Caki2 (cell line): ENCODE results near the gene AVPR1B. TPM values are rescaled to one million over a fixed set of nuclear protein-coding genes. Genes with fewer than 3 reads are reported as not detected.
A peak's percentile ranks its signal among the peaks of the same experiment; 100 is the strongest.

ENCODE experiments used
- DNase-seq: peaks from one replicate; pipeline ENCODE4 v3.0.0-alpha.2; 2015; ENCODE audit warnings: low read depth
- in situ Hi-C: cut with HindIII; loops from 2 replicates; pipeline ENCODE4 v1.10.0; 2016; ENCODE audit warnings: low sequenced_read_pairs, low pct_unique_long_range_greater_than_20kb, mixed read lengths
- total RNA-seq: library from RNA; depleted of rRNA; stranded (reverse); fragments of >200 nt; shearing (Covaris generic); gene quantifications from 2 replicates; pipeline ENCODE4 v1.2.3, GENCODE V29; 2014; ENCODE audit warnings: low replicate concordance

The AVPR1B gene
- total RNA-seq, 1 experiment from 2014 or later = not detected

- in situ Hi-C loops = no loop called here
- DNase-seq = no peak
Observed at GRCh38 chr1:206097381-206097780, 19.8 kb downstream of the AVPR1B start.

- in situ Hi-C loops = no loop called here
Observed at GRCh38 chr1:206094024-206094423, 23.2 kb downstream of the AVPR1B start.

GRCh38 chr1:206089341-206089740, 27.8 kb downstream of the AVPR1B start:
- in situ Hi-C loops = no loop called here
- DNase-seq = no peak

More at GRCh38 chr1:206094024-206094423, 23.2 kb downstream of the AVPR1B start:
- no peak for DNase-seq

GRCh38 chr1:206087091-206087490, 30.1 kb downstream of the AVPR1B start:
- in situ Hi-C loops = no loop called here
- no peak for DNase-seq

DNA sequence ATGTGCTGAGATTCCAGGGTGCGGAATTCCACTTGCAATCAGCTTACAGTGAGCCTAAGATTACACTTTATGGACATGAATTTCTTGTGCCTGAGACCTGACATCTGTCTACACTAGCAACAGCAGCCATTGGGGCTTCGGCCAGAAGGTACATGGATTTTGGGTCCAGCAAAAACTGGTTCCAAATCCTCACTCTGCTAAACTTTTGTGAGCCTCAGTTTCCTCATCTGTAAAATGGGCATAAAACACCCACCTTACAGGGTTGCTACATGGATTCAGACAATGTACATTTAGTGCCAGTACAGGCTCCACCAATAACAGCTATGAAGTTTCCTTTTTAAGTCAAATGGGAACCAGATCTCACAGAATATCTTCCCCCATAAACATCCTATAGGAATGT, 33.4 kb downstream of the AVPR1B start:
- in situ Hi-C loops = no loop called here
- DNase-seq = no peak

DNA sequence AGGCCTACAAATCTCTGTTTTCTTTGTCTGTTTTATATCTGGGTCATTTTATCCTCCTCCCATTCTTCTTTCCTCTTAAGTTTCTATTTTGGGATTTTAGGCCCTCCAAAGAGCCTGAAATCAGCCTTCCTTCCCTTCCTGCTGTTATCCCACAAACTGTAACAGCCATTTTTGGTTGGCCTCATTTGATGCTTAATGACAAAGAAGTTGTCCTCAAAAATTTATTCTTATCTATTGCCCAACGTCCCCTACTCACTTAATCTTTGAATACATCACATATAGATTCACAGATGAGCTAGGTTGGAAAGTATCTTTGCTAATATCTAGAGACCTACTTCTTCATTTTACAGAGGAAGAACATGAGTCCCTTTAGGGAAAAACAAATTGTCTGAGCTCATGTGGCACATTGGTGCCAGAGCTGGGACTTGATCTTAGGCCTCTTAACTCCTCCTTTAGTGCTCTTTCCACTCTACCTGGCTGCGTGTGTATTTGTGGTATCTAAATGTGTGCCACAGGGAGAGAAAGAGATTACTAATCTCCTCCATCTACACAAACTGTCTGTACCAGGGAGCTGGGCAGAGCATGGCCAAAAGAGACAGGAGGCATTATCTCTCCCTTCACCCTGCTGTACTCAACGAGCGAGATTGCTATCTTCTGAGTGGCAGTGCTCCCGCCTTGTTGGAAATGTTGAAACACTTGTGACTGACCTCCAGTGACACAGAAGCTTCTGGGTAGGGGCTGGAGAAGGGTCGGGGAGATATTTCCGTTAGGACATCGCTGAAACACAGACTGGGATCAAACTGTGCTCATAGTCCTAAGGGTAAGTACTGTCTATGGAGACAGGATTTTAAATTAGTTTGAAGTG, 34.1 kb downstream of the AVPR1B start:
- DNase-seq = no peak
- in situ Hi-C loops = no loop called here

GRCh38 chr1:206081856-206082255, 35.3 kb downstream of the AVPR1B start:
- in situ Hi-C loops = no loop called here
- DNase-seq = no peak

DNA sequence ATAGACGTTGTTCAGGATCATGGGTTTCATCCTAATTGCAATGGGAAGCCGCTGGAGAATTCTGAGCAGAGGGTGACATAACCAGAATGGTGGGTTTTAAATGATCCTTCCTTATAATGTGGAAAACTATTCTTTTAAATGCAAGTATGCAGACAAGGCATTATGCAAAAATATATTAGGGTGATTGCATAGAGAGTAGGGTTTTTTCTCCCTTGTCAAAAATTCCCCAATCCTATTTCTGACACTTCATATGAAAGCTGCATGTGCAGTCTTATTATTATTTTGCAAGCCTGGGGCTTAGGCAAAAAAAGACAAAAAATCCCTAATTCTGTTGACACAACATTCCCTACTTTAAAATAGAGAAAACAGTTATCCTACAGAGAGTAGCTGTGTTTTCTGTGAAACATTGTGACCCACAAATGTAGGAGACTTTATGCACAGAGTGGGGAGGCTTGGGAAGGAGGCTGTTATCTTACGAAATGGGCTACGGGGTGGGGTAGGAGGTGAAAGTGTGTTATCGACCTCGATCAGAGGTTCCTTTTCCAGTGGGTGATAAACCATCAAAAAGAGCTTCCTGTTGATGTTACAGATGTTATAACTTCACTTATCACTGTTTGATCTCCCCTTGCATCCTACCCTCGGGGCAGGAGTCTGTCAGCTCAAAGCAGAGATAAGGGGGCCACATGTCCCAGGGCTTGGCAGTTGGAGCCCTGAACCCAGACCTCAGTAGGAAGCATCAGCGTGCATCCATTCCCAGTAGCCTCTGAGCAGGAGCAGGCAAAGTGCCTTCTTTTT, 37.0 kb downstream of the AVPR1B start:
- DNase-seq = no peak
- in situ Hi-C loops = no loop called here

DNA sequence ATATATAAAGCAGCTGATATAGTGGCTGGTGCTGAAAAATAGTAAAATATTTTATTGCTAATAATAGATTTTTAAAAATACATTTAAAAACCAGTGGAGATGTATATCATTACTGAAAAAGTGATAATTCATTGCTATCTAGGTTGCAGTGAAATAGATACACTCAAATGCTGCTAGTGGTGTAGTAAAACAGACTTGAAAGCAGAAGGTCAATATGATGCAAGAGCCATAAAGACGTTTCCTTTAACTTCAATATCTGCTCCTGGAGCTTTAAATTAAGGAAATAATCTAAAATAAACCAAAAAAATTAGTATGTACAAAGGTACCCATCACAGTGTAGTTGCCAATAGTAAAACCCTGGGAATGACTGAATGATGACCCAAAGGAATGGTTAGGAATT, 38.1 kb downstream of the AVPR1B start:
- in situ Hi-C loops = no loop called here
- no peak for DNase-seq

GRCh38 chr1:206075786-206076755, 41.1 kb downstream of the AVPR1B start:
- in situ Hi-C loops = no loop called here
- peak; percentile 58 for DNase-seq

DNA sequence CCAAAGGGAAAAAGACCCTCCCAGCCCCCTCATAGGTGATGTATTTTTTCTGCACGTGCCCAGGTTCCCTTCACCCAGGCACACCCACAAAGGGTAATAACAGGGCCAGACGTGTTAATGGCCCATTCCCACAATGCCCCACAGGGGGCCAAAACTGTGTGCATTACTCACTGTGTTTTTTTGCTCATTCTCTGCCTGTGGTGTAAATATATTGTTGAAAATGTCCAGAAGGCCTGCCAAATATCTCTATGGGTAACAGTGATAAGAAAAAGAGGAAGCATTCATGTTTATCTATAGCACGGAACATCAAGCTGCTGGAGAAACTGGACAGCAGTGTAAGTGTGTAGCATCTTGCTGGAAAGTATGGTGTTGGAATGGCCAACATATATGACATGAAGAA, 42.3 kb downstream of the AVPR1B start:
- in situ Hi-C loops = no loop called here
- DNase-seq = no peak

- in situ Hi-C loops = no loop called here
- DNase-seq = no peak
Observed at GRCh38 chr1:206070627-206071304, 46.4 kb downstream of the AVPR1B start.

GRCh38 chr1:206068314-206068713, 48.9 kb downstream of the AVPR1B start:
- no peak for DNase-seq
- in situ Hi-C loops = no loop called here

GRCh38 chr1:206067486-206068227, 49.5 kb downstream of the AVPR1B start:
- in situ Hi-C loops = no loop called here
- no peak for DNase-seq

GRCh38 chr1:206066479-206067171, 50.6 kb downstream of the AVPR1B start:
- in situ Hi-C loops = no loop called here
- no peak for DNase-seq

- no peak for DNase-seq
- in situ Hi-C loops = no loop called here
Observed at GRCh38 chr1:206065547-206066145, 51.5 kb downstream of the AVPR1B start.
